HG02884 (cell line): ENCODE data around the gene DNAH2.
A peak's percentile ranks its signal among the peaks of the same experiment; 100 is the strongest.

ENCODE experiments used
- ATAC-seq: cut with Tn5 transposase; IDR thresholded peaks from one replicate; pipeline ENCODE4 v1.9.1; 2021; ENCODE audit warnings: mild to moderate bottlenecking, moderate library complexity; ENCODE audit not compliant: unreplicated experiment

Gene DNAH2

DNA sequence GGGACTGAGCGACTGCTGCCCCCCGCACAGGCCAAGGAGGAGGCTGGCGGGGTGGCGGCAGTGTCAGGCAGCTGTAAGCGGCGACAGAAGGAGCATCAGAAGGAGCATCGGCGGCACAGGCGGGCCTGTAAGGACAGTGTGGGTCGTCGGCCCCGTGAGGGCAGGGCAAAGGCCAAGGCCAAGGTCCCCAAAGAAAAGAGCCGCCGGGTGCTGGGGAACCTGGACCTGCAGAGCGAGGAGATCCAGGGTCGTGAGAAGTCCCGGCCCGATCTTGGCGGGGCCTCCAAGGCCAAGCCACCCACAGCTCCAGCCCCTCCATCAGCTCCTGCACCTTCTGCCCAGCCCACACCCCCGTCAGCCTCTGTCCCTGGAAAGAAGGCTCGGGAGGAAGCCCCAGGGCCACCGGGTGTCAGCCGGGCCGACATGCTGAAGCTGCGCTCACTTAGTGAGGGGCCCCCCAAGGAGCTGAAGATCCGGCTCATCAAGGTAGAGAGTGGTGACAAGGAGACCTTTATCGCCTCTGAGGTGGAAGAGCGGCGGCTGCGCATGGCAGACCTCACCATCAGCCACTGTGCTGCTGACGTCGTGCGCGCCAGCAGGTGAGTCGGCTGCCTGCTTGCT is 131.7 kb downstream of the DNAH2 start:
- no peak for ATAC-seq

DNA sequence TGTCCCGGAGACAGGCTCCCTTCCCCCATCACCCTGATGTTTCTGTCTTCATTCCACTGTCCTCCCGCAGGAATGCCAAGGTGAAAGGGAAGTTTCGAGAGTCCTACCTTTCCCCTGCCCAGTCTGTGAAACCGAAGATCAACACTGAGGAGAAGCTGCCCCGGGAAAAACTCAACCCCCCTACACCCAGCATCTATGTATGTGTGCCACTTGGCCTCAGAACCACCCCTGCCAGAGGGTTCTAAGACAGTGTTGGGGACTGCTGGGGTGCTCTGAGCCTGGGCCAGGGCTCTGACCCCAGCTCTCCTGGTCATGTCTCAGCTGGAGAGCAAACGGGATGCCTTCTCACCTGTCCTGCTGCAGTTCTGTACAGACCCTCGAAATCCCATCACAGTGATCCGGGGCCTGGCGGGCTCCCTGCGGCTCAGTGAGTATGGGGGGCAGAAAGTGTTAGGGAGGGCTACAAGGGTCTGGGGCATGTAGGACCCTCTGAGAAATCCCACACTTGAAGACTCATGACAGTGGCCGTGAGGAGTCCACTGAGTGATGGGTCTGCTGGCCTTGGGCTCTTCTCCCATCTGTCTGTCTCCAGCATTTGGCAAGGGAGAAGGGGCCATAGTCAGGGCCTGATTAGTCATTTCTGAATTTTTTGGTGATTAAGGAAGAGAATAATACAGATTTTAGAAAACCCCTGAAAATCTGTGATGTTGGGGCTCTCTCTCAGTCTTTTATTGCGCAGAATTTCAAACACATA is 132.4 kb downstream of the DNAH2 start:
- no peak for ATAC-seq

DNA sequence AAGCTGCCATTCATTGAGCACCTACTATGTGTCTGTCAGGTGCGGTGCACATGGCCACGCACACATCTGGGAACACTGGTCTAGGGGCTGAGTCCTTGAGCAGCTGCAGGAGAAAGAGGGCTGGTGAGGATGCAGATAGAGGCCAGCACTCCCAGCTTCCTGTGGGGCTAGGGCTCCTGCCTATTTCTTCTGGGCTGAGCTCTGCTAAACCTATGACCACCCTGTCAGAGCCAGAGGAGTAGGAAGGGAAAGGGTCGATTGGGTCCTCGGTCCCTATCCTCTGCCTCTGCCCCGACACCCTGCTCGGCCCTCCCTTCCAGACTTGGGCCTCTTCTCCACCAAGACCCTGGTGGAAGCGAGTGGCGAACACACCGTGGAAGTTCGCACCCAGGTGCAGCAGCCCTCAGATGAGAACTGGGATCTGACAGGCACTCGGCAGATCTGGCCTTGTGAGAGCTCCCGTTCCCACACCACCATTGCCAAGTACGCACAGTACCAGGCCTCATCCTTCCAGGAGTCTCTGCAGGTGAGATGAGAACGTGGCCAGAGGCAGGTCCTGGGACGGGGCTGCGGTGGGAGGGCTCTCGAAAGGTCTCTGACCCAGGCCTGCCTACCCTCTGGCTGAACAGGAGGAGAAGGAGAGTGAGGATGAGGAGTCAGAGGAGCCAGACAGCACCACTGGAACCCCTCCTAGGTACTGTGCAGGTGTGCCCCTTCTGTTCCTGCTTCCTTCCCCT is 133.3 kb downstream of the DNAH2 start:
- ATAC-seq = no peak

- ATAC-seq = peak; percentile 75
Observed at GRCh38 chr17:7851438-7852261, 134.1 kb downstream of the DNAH2 start.

- ATAC-seq = no peak
Observed at GRCh38 chr17:7852262-7852670, 134.7 kb downstream of the DNAH2 start.

- no peak for ATAC-seq
Observed at GRCh38 chr17:7852919-7853690, 135.6 kb downstream of the DNAH2 start.

- ATAC-seq = no peak
Observed at GRCh38 chr17:7853691-7854038, 136.1 kb downstream of the DNAH2 start.

DNA sequence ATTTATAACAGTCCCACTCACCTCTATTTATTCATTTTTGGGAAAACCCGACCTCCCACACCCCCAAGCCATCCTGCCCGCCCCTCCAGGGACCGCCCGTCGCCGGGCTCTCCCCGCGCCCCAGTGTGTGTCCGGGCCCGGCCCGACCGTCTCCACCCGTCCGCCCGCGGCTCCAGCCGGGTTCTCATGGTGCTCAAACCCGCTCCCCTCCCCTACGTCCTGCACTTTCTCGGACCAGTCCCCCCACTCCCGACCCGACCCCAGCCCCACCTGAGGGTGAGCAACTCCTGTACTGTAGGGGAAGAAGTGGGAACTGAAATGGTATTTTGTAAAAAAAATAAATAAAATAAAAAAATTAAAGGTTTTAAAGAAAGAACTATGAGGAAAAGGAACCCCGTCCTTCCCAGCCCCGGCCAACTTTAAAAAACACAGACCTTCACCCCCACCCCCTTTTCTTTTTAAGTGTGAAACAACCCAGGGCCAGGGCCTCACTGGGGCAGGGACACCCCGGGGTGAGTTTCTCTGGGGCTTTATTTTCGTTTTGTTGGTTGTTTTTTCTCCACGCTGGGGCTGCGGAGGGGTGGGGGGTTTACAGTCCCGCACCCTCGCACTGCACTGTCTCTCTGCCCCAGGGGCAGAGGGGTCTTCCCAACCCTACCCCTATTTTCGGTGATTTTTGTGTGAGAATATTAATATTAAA is 136.7 kb downstream of the DNAH2 start:
- no peak for ATAC-seq

DNA sequence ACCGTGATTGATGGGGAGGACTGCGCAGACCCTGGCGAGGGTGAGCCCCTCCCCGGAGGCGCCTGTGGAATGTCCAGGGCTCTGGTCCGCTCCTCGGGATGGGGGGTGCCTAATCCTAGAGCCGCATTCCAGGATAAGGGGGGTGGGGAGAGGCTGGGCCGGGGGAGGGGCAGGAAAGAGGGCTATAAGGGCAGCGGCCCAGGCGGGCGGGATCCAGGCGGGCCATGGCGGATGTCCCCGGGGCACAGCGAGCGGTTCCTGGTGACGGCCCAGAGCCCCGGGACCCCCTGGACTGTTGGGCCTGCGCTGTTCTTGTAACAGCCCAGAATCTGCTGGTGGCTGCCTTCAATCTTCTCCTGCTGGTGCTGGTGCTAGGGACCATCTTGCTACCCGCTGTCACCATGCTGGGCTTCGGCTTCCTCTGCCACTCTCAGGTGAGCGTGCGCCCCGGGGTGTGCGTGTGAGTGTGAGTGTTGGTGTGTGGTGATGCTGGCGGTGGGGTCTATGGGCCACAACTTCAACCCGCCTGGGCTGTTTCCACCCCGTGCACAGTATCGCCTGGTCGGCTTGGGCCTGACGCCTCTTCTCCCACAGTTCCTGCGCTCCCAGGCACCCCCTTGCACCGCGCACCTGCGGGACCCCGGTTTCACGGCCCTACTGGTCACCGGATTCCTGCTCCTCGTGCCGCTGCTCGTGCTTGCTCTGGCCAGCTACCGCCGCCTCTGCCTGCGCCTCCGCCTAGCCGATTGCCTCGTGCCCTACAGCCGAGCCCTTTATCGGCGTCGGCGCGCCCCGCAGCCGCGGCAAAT is 137.5 kb downstream of the DNAH2 start, which contains the start of gene TMEM88:
TMEM88 (plus strand) TSS at position 216 of the 809 bp plus-strand sequence; CDS start at position 225, 9 bp downstream.
- no peak for ATAC-seq

GRCh38 chr17:7855660-7856010 is 138.1 kb downstream of the DNAH2 start:
- no peak for ATAC-seq

DNA sequence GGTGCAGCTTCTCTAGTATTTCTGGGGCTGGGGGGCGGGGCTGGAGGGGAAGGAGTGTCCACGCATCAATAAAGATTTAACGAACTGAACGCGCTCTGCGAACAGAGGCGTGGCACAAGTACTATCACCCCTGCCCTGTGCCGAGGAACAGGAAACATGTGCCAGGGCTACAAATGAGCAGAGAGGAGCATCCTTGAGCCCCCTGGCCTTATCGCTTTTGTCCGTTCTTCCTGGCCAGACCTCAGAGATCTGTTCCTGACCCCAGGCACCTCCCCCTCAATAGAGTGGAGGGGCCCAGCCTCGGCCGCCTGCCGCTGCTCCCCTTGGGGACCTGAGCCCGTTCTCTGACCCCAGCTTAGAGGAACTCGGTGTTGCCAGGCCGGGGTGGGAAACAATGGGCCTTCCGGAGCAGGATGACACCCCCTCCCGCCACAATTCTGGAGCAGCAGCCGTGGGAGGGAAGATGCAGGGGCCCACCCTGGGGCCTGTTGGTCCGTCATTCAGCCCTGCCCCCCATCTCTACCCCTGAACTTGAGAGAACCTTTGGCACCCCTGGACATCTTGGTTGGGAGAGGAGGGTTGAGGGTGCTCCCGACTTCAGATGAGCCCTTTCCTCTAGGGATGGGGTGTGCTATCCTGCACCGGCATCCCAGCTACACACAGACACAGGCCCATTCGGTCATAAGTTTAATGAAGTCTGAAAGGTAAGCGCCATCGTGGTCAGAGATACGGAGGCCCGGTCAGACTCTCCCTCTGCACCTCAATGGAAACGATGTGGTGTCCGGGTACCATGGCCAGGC is 138.7 kb downstream of the DNAH2 start:
- ATAC-seq = no peak

- ATAC-seq = peak; percentile 76
Observed at GRCh38 chr17:7856811-7857712, 139.5 kb downstream of the DNAH2 start, which contains the start of gene NAA38. Gene NAA38, minus strand, starts transcription at chr17:7857559. Its CDS starts 96 bp downstream, at chr17:7857463.

DNA sequence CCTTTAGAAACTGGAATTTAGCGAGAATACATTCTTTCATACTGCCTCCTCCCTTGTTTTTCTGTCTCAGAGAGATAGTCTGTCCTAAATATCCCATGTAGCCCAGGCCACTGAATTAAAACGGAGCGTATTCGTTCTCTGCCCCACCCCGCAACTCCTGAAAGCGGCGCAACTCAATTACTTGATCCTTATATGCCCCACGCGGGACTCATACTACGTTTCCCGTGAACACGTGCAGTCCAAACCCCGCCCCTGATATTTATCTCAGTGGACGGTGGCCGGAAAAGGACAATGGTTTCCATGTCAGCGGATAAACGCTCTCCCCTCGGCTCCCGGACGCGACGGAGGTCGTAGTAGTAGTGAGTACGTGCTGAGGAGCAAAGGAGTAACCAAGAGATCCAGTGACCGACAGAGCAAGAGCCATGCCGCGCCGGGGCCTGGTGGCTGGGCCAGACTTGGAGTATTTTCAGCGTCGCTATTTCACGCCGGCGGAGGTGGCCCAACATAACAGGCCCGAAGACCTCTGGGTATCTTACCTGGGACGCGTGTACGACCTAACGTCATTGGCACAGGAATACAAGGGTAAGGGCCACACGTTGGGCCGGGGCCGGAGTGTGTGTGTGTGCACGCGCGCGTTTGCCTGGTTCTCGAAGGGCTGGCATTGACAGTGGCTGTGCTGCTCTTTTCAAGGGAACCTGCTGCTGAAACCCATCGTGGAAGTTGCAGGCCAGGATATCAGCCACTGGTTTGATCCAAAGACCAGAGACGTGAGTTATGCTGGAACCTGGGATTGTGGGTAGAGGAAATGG is 140.4 kb downstream of the DNAH2 start, which contains the start of gene CYB5D1:
CYB5D1 (plus strand) TSS at position 291 of the 809 bp plus-strand sequence; CDS start at position 423, 132 bp downstream.
- peak; percentile 29 for ATAC-seq

- no peak for ATAC-seq
Observed at GRCh38 chr17:7858522-7858810, 140.9 kb downstream of the DNAH2 start.

GRCh38 chr17:7859028-7859427 is 141.5 kb downstream of the DNAH2 start:
- ATAC-seq = no peak
